ENCODE data around the gene HDAC5. TPM values are rescaled to one million over a fixed set of nuclear protein-coding genes. Genes with fewer than 3 reads are reported as not detected.
"Not testable (repeated sequence)": the region's sequence is repeated elsewhere in the genome, so short reads cannot be mapped to it uniquely, and the experiment has no call there.

HDAC5 gene
- total RNA-seq, 1 donor from 2014 or later: 185 TPM

DNA sequence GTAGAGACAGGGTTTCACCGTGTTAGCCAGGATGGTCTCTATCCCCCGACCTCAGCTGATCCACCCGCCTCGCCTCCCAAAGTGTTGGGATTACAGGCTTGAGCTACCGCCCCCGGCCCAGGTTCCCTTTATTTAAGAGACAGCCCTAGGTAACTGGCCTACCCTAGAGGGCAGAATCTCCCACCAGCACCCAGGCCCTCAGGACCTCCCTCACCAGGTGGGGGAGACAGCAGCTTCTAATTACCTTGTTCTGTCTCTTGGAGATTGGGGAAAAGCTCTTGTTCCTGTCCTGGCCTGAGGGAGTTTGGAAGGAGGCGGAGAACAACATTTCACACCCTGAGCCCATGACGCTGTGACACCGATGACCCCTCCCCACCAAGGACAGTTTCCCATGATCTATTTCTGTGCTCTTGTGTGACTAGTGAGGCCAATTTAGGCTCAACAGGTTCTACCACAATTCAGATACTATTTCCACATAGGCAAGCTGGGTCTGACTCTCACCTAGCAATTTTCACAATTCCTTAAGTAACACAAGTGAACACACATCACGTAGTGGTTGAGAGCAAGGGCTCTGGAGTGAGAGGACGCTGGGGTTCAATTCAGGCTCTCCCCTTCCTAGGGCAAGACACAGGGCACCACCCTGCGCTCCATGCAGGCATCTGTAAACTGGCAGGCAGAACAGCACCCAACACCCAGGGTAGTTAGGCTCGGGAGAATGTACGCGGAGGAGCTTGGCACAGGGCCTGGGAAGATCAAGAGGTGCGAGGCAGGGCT, 20.4 kb downstream of the HDAC5 start:
- H3K36me3 Mint-ChIP-seq (ENCODE audit: unreplicated experiment): peaks cover 5% of the 10 kb centered on the region
- TF ChIP-seq, protein P1, sequence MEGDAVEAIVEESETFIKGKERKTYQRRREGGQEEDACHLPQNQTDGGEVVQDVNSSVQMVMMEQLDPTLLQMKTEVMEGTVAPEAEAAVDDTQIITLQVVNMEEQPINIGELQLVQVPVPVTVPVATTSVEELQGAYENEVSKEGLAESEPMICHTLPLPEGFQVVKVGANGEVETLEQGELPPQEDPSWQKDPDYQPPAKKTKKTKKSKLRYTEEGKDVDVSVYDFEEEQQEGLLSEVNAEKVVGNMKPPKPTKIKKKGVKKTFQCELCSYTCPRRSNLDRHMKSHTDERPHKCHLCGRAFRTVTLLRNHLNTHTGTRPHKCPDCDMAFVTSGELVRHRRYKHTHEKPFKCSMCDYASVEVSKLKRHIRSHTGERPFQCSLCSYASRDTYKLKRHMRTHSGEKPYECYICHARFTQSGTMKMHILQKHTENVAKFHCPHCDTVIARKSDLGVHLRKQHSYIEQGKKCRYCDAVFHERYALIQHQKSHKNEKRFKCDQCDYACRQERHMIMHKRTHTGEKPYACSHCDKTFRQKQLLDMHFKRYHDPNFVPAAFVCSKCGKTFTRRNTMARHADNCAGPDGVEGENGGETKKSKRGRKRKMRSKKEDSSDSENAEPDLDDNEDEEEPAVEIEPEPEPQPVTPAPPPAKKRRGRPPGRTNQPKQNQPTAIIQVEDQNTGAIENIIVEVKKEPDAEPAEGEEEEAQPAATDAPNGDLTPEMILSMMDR (IDR thresholded peaks at IDR 0.05; ENCODE audit: partially characterized antibody, unreplicated experiment): no peak
- H3K27me3 Mint-ChIP-seq (ENCODE audit: unreplicated experiment): peaks cover 11% of the 10 kb centered on the region
- H3K4me1 Mint-ChIP-seq (ENCODE audit: low read depth, unreplicated experiment): peaks cover 25% of the 10 kb centered on the region
- no peak for DNase-seq
- peaks cover 9% of the 10 kb centered on the region for H3K9me3 Mint-ChIP-seq (ENCODE audit: unreplicated experiment)
- peak overlapping the region; percentile 59 for H3K27ac Mint-ChIP-seq (ENCODE audit: unreplicated experiment)
- H3K4me3 Mint-ChIP-seq (ENCODE audit: unreplicated experiment): peak overlapping the region; percentile 32

DNA sequence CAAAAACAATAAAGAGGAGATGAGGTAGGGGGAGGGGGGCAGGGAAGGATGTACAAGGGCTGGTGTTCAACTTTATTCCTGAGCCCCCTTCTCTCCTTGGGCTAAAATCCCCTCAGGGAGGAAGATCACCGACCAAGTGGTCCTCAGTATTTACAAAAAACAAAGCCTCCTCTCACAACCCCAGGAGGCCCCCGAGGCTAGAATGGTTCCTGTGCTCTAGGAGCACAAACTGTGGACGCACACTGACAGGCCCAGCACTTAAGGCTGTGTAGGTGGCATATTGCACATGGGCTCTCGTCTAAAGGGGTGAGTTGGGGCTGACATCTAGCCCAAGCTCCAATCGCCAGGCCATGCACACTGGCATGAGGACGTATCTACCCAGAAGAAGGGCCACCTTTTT, 21.6 kb downstream of the HDAC5 start:
- not testable (repeated sequence) for H3K27ac Mint-ChIP-seq (ENCODE audit: unreplicated experiment); H3K36me3 Mint-ChIP-seq (ENCODE audit: unreplicated experiment); H3K27me3 Mint-ChIP-seq (ENCODE audit: unreplicated experiment); DNase-seq; H3K4me3 Mint-ChIP-seq (ENCODE audit: unreplicated experiment); H3K9me3 Mint-ChIP-seq (ENCODE audit: unreplicated experiment)
- peaks cover 20% of the 10 kb centered on the region for H3K4me1 Mint-ChIP-seq (ENCODE audit: low read depth, unreplicated experiment)

DNA sequence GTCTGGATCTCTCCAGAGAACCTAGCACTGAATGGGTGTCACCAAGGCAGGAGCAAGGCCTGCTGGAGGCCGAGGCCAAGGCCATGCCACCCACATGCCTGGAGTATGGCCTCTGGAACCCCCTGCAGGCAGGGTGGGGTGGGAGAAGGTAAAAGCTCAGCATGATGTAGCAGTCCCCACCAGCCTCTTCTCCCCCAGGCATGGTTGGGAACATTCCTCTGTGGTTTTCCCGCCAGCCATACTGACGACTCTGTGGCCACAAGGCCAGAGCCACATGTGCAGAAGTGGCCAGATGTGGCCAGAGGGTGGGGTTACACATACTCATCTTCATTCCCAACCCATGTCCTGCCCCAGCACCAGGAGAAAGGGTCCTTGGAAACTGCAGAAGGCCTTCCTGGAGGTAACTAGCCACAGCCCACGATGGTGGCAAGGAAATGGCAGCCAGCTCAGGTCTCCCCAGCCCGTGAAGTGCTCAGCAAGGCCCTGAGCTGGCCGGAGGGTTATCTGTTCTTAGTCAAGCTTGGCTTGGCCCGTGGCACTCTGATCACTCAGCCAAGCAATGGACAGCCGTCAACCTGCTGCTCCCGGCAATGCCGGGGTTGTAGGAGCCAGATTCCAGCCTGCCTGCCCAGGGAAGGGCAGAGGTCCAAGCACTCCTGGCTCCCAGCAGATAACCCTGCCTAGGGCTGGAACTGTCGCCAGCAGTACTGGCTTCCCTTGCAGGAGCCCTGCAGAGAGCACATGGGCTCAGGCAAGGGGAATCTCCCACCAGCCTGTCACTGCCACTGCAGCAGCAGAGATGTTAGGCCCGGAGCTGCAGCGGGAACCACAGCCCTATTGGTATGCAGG, 26.1 kb downstream of the HDAC5 start:
- peaks cover 12% of the 10 kb centered on the region for H3K4me1 Mint-ChIP-seq (ENCODE audit: low read depth, unreplicated experiment)
- no peaks in the 10 kb centered on the region for H3K36me3 Mint-ChIP-seq (ENCODE audit: unreplicated experiment)
- no peak for DNase-seq
- no peak overlapping the region for H3K27ac Mint-ChIP-seq (ENCODE audit: unreplicated experiment)
- H3K4me3 Mint-ChIP-seq (ENCODE audit: unreplicated experiment): no peak overlapping the region
- peaks cover 9% of the 10 kb centered on the region for H3K27me3 Mint-ChIP-seq (ENCODE audit: unreplicated experiment)
- TF ChIP-seq, protein P1 (IDR thresholded peaks at IDR 0.05; ENCODE audit: partially characterized antibody, unreplicated experiment): no peak
- H3K9me3 Mint-ChIP-seq (ENCODE audit: unreplicated experiment): peaks cover 1% of the 10 kb centered on the region

DNA sequence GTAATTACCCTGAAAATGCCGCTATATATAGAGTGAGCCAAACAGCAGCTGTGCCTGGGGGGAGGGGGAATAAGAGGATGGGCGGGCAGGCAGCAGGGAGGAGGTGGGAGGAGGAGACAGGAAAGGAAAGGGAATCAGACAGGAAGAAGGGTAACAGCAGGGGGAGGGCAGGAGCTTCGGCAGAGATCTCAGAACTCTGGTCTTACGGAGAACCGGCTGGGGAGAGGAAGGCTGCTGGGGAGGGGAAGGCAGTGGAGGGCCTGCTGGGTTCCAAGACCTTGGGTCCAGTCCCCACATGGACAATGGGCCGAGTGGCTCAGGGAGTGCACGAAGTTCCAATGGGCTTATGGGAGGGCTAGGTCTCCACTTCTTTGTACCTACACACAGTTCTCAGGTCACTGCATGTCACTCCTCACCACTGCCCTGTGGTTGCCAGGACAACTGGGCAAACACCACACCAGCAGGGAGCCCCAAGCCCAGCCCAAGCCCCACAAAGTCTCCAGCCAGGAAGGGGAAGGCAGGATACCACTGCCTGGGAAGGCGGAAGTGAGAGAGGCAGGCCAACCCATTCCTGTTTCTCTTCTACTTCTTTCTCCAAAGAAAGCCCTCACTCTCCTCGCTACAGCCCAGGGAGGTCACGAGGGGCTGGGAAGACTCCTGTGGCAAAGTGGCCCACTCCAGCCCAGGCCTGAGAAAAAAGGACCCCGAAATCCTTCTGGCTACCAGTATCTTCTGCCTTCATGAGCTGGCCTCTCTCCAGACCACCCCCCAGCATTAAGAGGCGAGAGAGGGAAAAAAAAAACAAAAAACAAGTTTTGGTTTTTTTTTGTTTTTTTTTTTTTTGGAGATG, 27.6 kb downstream of the HDAC5 start:
- Mint-ChIP-seq H3K27me3 (ENCODE audit: unreplicated experiment) (peaks cover 13% of the 10 kb centered on the region), H3K4me3 (ENCODE audit: unreplicated experiment) (peak overlapping the region; percentile 81), H3K36me3 (ENCODE audit: unreplicated experiment) (no peaks in the 10 kb centered on the region), H3K4me1 (ENCODE audit: low read depth, unreplicated experiment) (peaks cover 12% of the 10 kb centered on the region), H3K9me3 (ENCODE audit: unreplicated experiment) (peaks cover 1% of the 10 kb centered on the region), H3K27ac (ENCODE audit: unreplicated experiment) (peak overlapping the region; percentile 91)
- TF ChIP-seq, protein P1 (IDR thresholded peaks at IDR 0.05; ENCODE audit: partially characterized antibody, unreplicated experiment): no peak
- peak; percentile 65 for DNase-seq

DNA sequence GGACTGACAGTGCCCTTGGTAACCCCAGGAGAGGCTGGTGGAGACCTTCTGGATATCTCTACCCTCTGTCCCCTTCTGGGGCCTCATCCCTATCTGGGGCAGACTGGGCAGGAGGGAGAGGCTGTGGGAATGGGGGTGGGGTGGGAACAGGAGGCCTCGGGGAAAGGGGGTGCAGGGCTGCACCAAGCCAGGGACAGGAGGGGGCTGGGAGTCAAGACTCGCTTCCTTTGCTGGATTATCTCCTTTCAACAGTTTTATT, 28.1 kb downstream of the HDAC5 start:
- Mint-ChIP-seq H3K4me3 (ENCODE audit: unreplicated experiment) (peak overlapping the region; percentile 42), H3K27ac (ENCODE audit: unreplicated experiment) (peak overlapping the region; percentile 59), H3K27me3 (ENCODE audit: unreplicated experiment) (peaks cover 13% of the 10 kb centered on the region), H3K4me1 (ENCODE audit: low read depth, unreplicated experiment) (peaks cover 12% of the 10 kb centered on the region), H3K36me3 (ENCODE audit: unreplicated experiment) (no peaks in the 10 kb centered on the region), H3K9me3 (ENCODE audit: unreplicated experiment) (peaks cover 1% of the 10 kb centered on the region)
- no peak for DNase-seq
- TF ChIP-seq, protein P1 (IDR thresholded peaks at IDR 0.05; ENCODE audit: partially characterized antibody, unreplicated experiment): no peak
